ENCODE measurements around the gene SLC16A8. TPM values are rescaled to one million over a fixed set of nuclear protein-coding genes. Genes with fewer than 3 reads are reported as not detected.

SLC16A8 gene
- total RNA-seq (2011; cell fraction: chromatin; rRNA removed; ENCODE audit: low replicate concordance) = not detected in 2 replicates
- total RNA-seq (2011; cell fraction: nucleolus; rRNA removed) = not detected in 2 replicates
- total RNA-seq (2011; cell fraction: nucleoplasm; rRNA removed) = not detected in 2 replicates
- total RNA-seq (2014; rRNA removed) = not detected in 2 replicates
- total RNA-seq (2014; rRNA removed; fragmentation: Illumina TruSeq; extraction: Trizol) = not detected in 2 replicates
- not detected in 2 replicates for total RNA-seq (2015; rRNA removed; fragmentation: Illumina TruSeq; extraction: Trizol)
- total RNA-seq (2021) = not detected in 2 replicates
- not detected in 2 replicates for polyA plus RNA-seq (2011; rRNA removed)
- not detected in 2 replicates for polyA plus RNA-seq (2011; cell fraction: cytosol; rRNA removed)
- not detected in 2 replicates for polyA plus RNA-seq (2011; cell fraction: nucleus; rRNA removed)
- 0.28 TPM in 1 of 2 replicates, not detected in the other for polyA plus RNA-seq (2012)
- not detected in 2 replicates for polyA plus RNA-seq (2014; fragmentation: Illumina TruSeq; extraction: Trizol)
- not detected for polyA plus RNA-seq (2014; fragmentation: Nextera tagmentation; extraction: Ambion mirVana)
- not detected in 2 replicates for polyA plus RNA-seq (2014; rRNA removed)
- not detected in 2 replicates for polyA minus RNA-seq (2011; rRNA and poly(A)+ RNA removed)
- polyA minus RNA-seq (2011; cell fraction: cytosol; rRNA and poly(A)+ RNA removed) = not detected in 2 replicates
- not detected in 2 replicates for polyA minus RNA-seq (2011; cell fraction: nucleus; rRNA and poly(A)+ RNA removed)
- not detected for Bru-seq, nascent RNA
- BruChase-seq, experiment 1, labeled RNA remaining after a 2-hour chase = not detected
- BruChase-seq, experiment 2, labeled RNA remaining after a 6-hour chase = not detected
- long read RNA-seq, experiment 1 = 0 reads
- long read RNA-seq, experiment 2 = 0 reads
- long read RNA-seq, experiment 3 = 0 reads

GRCh38 chr22:38083931-38084631 lies at the start of gene SLC16A8:
SLC16A8 (minus strand) TSS chr22:38084184; CDS start chr22:38082873, 1,311 bp downstream.
- Histone ChIP-seq H3K4me1 (replicated peaks in 1 of 2; ENCODE audit: control insufficient read depth in 2 of 2, insufficient read depth in 2 of 2, low read length in 2 of 2) (peaks cover 0 to 47% of the 10 kb centered on the region in 2 experiments; a peak in 2 of 5 replicates), H2AFZ (ENCODE audit: low read depth, low read length) (no peak within 1 kb of the TSS), H3K4me3 (no peak within 1 kb of the TSS), H3K27ac (ENCODE audit: extremely low read depth, low read depth, low read length) (no peak within 1 kb of the TSS), H3K79me2 (ENCODE audit: control insufficient read depth, insufficient read depth, low read length) (no peaks in the 10 kb centered on the region), H3K9me3 (replicated peaks; ENCODE audit: control insufficient read depth, insufficient read depth, low read depth, low read length) (no peaks in the 10 kb centered on the region), H3K4me2 (ENCODE audit: insufficient read depth, low read length) (no peak within 1 kb of the TSS), H3K27me3 (ENCODE audit: control insufficient read depth in 2 of 2, insufficient read depth in 2 of 2, low read length in 2 of 2) (peaks cover 2 to 48% of the 10 kb centered on the region in 2 experiments; a peak in 2 of 5 replicates), H3K36me3 (ENCODE audit: control insufficient read depth, insufficient read depth, low read length) (no peaks in the 10 kb centered on the region), H3K9ac (ENCODE audit: insufficient read depth in 1 of 2, low read depth in 2 of 2, low read length in 2 of 2) (peak within 1 kb of the TSS in 1 of 2 experiments; percentile 17; a peak in 1 of 4 replicates), H4K20me1 (replicated peaks; ENCODE audit: control insufficient read depth, insufficient read depth, low read length) (no peaks in the 10 kb centered on the region), H3K9me1 (ENCODE audit: control insufficient read depth, insufficient read depth, low read length) (no peaks in the 10 kb centered on the region)
- ATAC-seq (no peak), DNase-seq (ENCODE audit: extremely low read depth in 1 of 4, low spot score in 3 of 4) (no peak), FAIRE-seq (no peak)
- intact Hi-C loops (cut with micrococcal nuclease) (no loop called here), in situ Hi-C loops (cut with MboI) (no loop called here)
- BruUV-seq (replicated peaks) = no TSS peak
- WGBS (ENCODE audit: insufficient coverage, low coverage, missing lambda C conversion rate) = 0% methylated on average over 8 of the region's 16 CpGs
- CTCF ChIA-PET (ENCODE audit: low intra/inter-chr PET ratio) = no interaction called here
- POLR2A ChIA-PET = no interaction called here
- no peak for TF ChIP-seq E2F3 (CRISPR knock-in tag; IDR thresholded peaks at IDR 0.05)
- no peak for TF ChIP-seq ZNF224 (CRISPR knock-in tag; IDR thresholded peaks at IDR 0.05)
- TF ChIP-seq ZNF280B (CRISPR knock-in tag; IDR thresholded peaks at IDR 0.05) = no peak
- TF ChIP-seq, protein P1, sequence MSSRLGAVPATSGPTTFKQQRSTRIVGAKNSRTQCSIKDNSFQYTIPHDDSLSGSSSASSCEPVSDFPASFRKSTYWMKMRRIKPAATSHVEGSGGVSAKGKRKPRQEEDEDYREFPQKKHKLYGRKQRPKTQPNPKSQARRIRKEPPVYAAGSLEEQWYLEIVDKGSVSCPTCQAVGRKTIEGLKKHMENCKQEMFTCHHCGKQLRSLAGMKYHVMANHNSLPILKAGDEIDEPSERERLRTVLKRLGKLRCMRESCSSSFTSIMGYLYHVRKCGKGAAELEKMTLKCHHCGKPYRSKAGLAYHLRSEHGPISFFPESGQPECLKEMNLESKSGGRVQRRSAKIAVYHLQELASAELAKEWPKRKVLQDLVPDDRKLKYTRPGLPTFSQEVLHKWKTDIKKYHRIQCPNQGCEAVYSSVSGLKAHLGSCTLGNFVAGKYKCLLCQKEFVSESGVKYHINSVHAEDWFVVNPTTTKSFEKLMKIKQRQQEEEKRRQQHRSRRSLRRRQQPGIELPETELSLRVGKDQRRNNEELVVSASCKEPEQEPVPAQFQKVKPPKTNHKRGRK (tag; IDR thresholded peaks at IDR 0.05) = no peak
- TF ChIP-seq ZNF274 (IDR thresholded peaks at IDR 0.05; ENCODE audit: borderline replicate concordance, low read depth, low read length) = no peak
- TF ChIP-seq HNRNPK (IDR thresholded peaks at IDR 0.05; ENCODE audit: low read depth, low read length, poor library complexity, severe bottlenecking) = no peak
- TF ChIP-seq EWSR1 (IDR thresholded peaks at IDR 0.05; ENCODE audit: borderline replicate concordance, low read depth, partially characterized antibody) = no peak
- TF ChIP-seq, protein P2, sequence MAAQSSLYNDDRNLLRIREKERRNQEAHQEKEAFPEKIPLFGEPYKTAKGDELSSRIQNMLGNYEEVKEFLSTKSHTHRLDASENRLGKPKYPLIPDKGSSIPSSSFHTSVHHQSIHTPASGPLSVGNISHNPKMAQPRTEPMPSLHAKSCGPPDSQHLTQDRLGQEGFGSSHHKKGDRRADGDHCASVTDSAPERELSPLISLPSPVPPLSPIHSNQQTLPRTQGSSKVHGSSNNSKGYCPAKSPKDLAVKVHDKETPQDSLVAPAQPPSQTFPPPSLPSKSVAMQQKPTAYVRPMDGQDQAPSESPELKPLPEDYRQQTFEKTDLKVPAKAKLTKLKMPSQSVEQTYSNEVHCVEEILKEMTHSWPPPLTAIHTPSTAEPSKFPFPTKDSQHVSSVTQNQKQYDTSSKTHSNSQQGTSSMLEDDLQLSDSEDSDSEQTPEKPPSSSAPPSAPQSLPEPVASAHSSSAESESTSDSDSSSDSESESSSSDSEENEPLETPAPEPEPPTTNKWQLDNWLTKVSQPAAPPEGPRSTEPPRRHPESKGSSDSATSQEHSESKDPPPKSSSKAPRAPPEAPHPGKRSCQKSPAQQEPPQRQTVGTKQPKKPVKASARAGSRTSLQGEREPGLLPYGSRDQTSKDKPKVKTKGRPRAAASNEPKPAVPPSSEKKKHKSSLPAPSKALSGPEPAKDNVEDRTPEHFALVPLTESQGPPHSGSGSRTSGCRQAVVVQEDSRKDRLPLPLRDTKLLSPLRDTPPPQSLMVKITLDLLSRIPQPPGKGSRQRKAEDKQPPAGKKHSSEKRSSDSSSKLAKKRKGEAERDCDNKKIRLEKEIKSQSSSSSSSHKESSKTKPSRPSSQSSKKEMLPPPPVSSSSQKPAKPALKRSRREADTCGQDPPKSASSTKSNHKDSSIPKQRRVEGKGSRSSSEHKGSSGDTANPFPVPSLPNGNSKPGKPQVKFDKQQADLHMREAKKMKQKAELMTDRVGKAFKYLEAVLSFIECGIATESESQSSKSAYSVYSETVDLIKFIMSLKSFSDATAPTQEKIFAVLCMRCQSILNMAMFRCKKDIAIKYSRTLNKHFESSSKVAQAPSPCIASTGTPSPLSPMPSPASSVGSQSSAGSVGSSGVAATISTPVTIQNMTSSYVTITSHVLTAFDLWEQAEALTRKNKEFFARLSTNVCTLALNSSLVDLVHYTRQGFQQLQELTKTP (IDR thresholded peaks at IDR 0.05; ENCODE audit: low read depth in 1 of 2, partially characterized antibody in 2 of 2) = no peak
- TF ChIP-seq HES1 (IDR thresholded peaks at IDR 0.05; ENCODE audit: low read depth) = no peak
